A549 (cell line): ENCODE measurements around the gene FGD2. TPM values are rescaled to one million over a fixed set of nuclear protein-coding genes. Genes with fewer than 3 reads are reported as not detected.
A peak's percentile ranks its signal among the peaks of the same experiment; 100 is the strongest.

ENCODE experiments used
- ATAC-seq, 2 experiments: fragments of 200-7000 bp in 1 of 2; fragments of >200 bp in 1 of 2; cut with Nextera tagmentation in 1 of 2; cut with Tn5 transposase in 1 of 2; 3 replicates each; pipeline versions ENCODE4 v1.8.0 to v1.9.1; 2018 to 2020; ENCODE audit warnings: mild to moderate bottlenecking in 1 of 2, moderate library complexity in 1 of 2
- CTCF ChIA-PET: fragments of 300-600 bp; sonication (Branson Sonifier 250); formaldehyde crosslinking; extraction: SDS; loops from one replicate; lab custom pipeline; 2021; ENCODE audit warnings: antibody characterized with exemption, inconsistent platforms; lab: Yijun Ruan, JAX
- POLR2A ChIA-PET: fragments of 350-600 bp; formaldehyde crosslinking; extraction: SDS; loops from one replicate; lab custom pipeline; 2021; ENCODE audit warnings: antibody characterized with exemption, inconsistent platforms; lab: Yijun Ruan, JAX
- DNase-seq, 2 experiments: peaks; one replicate each; pipeline versions ENCODE4 v3.0.0 to v3.0.0-alpha.2; 2011 to 2016; ENCODE audit warnings: low read depth in 1 of 2, low spot score in 1 of 2
- FAIRE-seq: peaks from 2 replicates; lab custom pipeline; 2011; peaks lifted over from hg19 to GRCh38; lab: Jason Lieb, UNC
- H3K27ac ChIP-seq, 2 experiments: fragments of >200 bp; sonication (Bioruptor Twin); formaldehyde crosslinking; 3 replicates each; pipeline ENCODE4 v1.5.1; 2016 to 2017
- H3K4me1 ChIP-seq: fragments of >200 bp; sonication (Bioruptor Twin); formaldehyde crosslinking; 3 replicates; pipeline ENCODE4 v1.6.1; 2016
- H3K4me2 ChIP-seq: fragments of >200 bp; sonication (Bioruptor Twin); formaldehyde crosslinking; 3 replicates; pipeline ENCODE4 v1.6.1; 2016
- H3K4me3 ChIP-seq: fragments of >200 bp; sonication (Bioruptor Twin); formaldehyde crosslinking; 3 replicates; pipeline ENCODE4 v1.5.1; 2016
- H3K9me3 ChIP-seq: fragments of >200 bp; sonication (Bioruptor Twin); formaldehyde crosslinking; 3 replicates; pipeline ENCODE4 v1.6.1; 2016
- CHD2 ChIP-seq: fragments of 150-350 bp; IDR thresholded peaks from 2 replicates; pipeline ENCODE4 v1.6.1; 2014; ENCODE audit warnings: low read length; ENCODE audit not compliant: partially characterized antibody
- CHD4 ChIP-seq: fragments of 200-600 bp; sonication (generic); IDR thresholded peaks from 2 replicates; pipeline ENCODE4 v1.6.1; 2016; ENCODE audit warnings: antibody characterized with exemption, mild to moderate bottlenecking, borderline replicate concordance
- CTCF ChIP-seq: fragments of >200 bp; sonication (Bioruptor Twin); formaldehyde crosslinking; IDR thresholded peaks from 3 replicates; pipeline ENCODE4 v1.5.1; 2016
- ESRRA ChIP-seq: fragments of 150-350 bp; IDR thresholded peaks from 2 replicates; pipeline ENCODE4 v1.6.1; 2014; ENCODE audit warnings: mild to moderate bottlenecking, low read length, borderline replicate concordance
- FOSB ChIP-seq: fragments of 250-450 bp; sonication (Bioruptor Pico); IDR thresholded peaks from 2 replicates; pipeline ENCODE4 v1.5.0; 2020; ENCODE audit warnings: mild to moderate bottlenecking, moderate library complexity
- FOXS1 ChIP-seq: fragments of 250-450 bp; sonication (Bioruptor Pico); IDR thresholded peaks from 2 replicates; pipeline ENCODE4 v1.5.0; 2020; ENCODE audit warnings: mild to moderate bottlenecking, moderate library complexity
- HES2 ChIP-seq: fragments of >200 bp; sonication (Bioruptor Twin); formaldehyde crosslinking; IDR thresholded peaks from 2 replicates; pipeline ENCODE4 v1.6.1; 2016
- HOXA7 ChIP-seq: fragments of 250-450 bp; sonication (Bioruptor Pico); IDR thresholded peaks from 2 replicates; pipeline ENCODE4 v1.5.0; 2020; ENCODE audit warnings: mild to moderate bottlenecking, moderate library complexity
- HOXB13 ChIP-seq: fragments of 250-450 bp; sonication (Bioruptor Pico); IDR thresholded peaks from 2 replicates; pipeline ENCODE4 v1.5.0; 2020; ENCODE audit warnings: low read depth, mild to moderate bottlenecking, moderate library complexity
- HOXB5 ChIP-seq: fragments of 250-450 bp; sonication (Bioruptor Pico); IDR thresholded peaks from 2 replicates; pipeline ENCODE4 v1.5.0; 2020; ENCODE audit warnings: mild to moderate bottlenecking, moderate library complexity
- JUNB ChIP-seq: fragments of >200 bp; sonication (Bioruptor Twin); formaldehyde crosslinking; IDR thresholded peaks from 2 replicates; pipeline ENCODE4 v1.6.1; 2016
- KDM5A ChIP-seq: fragments of 200-600 bp; sonication (generic); IDR thresholded peaks from 2 replicates; pipeline ENCODE4 v1.6.1; 2016; ENCODE audit warnings: antibody characterized with exemption, mild to moderate bottlenecking
- MAFK ChIP-seq: fragments of 450-650 bp; IDR thresholded peaks from 2 replicates; pipeline ENCODE4 v1.6.1; 2014; ENCODE audit not compliant: partially characterized antibody
- MAZ ChIP-seq: fragments of 150-350 bp; IDR thresholded peaks from 2 replicates; pipeline ENCODE4 v1.6.1; 2014; ENCODE audit warnings: antibody characterized with exemption, low read depth, low read length, borderline replicate concordance
- POLR2A ChIP-seq: IDR thresholded peaks from 2 replicates; pipeline ENCODE4 v1.6.1; 2012; ENCODE audit warnings: mild to moderate bottlenecking, low read length
- POLR2AphosphoS2 ChIP-seq: conservative IDR thresholded peaks from 2 replicates; pipeline ENCODE4 v1.6.1; 2012; ENCODE audit warnings: low read length, improper control_type of control experiment, inconsistent platforms
- RARB ChIP-seq: fragments of 250-450 bp; sonication (Bioruptor Pico); IDR thresholded peaks from 2 replicates; pipeline ENCODE4 v1.8.0; 2021; ENCODE audit warnings: mild to moderate bottlenecking, moderate library complexity
- SREBF2 ChIP-seq: fragments of 450-650 bp; IDR thresholded peaks from 2 replicates; pipeline ENCODE4 v1.6.1; 2014; ENCODE audit warnings: mild to moderate bottlenecking, moderate library complexity
- TFCP2L1 ChIP-seq: fragments of 250-450 bp; sonication (Bioruptor Pico); IDR thresholded peaks from 2 replicates; pipeline ENCODE4 v1.5.0; 2021; ENCODE audit warnings: mild to moderate bottlenecking
- ZSCAN20 ChIP-seq: fragments of 250-450 bp; sonication (Bioruptor Pico); IDR thresholded peaks from 2 replicates; pipeline ENCODE4 v1.8.0; 2022; ENCODE audit warnings: mild to moderate bottlenecking, moderate library complexity
- WGBS: methylation state at CpG from one replicate; pipeline ENCODE4 v1.1.6; 2017; ENCODE audit errors: missing lambda C conversion rate; 5-methylcytosine and 5-hydroxymethylcytosine counted together
- polyA plus RNA-seq, 4 experiments: library from polyadenylated mRNA; depleted of rRNA in 3 of 4; stranded (reverse); fragments of >200 nt; fragmentation: RNase III in 1 of 4; extraction: RNeasy Plus Mini Kit Qiagen cat#74134 plus additional on column Dnase treatment in 1 of 4; gene quantifications; 2 replicates in 3 of 4; 3 replicates in 1 of 4; pipeline ENCODE4 v1.2.3, GENCODE V29; 2011 to 2017
- TF ChIP-seq, protein P1 (sequence below): IDR thresholded peaks from 2 replicates; pipeline ENCODE4 v1.6.1; 2012

FGD2 gene
- polyA plus RNA-seq, 2 of the 4 experiments (the other 2 are of a cell fraction): not detected

DNA sequence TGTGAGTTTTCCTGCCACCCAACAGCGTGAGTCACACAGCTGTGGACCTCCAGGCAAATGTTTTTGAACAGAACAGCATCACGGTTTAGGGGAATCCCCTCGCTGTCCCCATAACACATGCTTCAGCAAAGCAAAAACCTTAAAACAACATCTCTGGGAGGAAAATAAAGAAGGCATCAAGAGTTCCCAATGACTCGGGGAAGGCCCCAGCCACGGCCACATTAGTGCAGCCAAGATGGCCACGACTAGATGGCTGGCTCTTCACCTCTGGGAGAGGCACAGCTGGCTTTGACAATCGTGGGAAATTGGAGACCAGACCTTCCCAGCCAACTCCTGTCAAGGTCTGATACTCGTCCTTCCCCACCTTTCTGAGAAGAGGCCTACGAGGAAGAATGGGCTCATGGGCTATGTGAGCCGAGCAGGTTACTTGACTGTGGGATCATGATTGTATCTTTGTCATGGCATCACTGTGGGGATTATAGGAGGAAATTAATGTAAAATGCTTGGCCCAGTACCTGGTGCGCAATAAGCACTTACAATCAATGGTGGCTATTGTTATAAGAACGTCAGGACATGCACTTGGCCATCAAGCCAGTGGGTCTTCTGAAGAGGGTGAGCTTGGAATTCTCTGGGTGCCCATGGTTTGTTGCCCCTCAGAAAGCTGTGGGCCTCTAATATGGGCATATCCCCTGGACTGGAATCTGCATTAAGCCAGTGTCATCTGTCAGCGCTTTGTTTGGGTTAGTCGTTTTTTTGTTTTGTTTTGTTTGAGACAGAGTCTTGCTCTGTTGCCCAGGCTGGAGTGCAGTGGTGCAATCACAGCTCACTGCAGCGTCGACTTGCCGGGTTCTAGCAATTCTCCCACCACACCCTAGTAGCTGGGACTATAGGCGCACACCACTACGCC, 43.6 kb downstream of the FGD2 start:
- ChIA-PET POLR2A (no interaction called here), CTCF (interaction anchor here (0.6 to 16.7 kb wide), 7 partner anchors 10 to 161 kb away, joined by 3 to 449 read pairs (median 28); partner anchors contain the start of gene PIM1)
- no peaks in the 10 kb centered on the region for H3K9me3 ChIP-seq
- H3K4me3 ChIP-seq: no peak overlapping the region
- no peak for ATAC-seq
- FAIRE-seq: no peak
- no peak for DNase-seq
- WGBS: 67% methylated on average over 19 of the region's 19 CpGs
- H3K4me2 ChIP-seq: no peak overlapping the region; the same call in 2 of the 3 replicates
- no peak overlapping the region for H3K27ac ChIP-seq
- TF ChIP-seq CHD2 (no peak), CHD4 (no peak), ZSCAN20 (CRISPR knock-in tag) (no peak), HOXB13 (CRISPR knock-in tag) (no peak)
- H3K4me1 ChIP-seq: peaks cover 18% of the 10 kb centered on the region

DNA sequence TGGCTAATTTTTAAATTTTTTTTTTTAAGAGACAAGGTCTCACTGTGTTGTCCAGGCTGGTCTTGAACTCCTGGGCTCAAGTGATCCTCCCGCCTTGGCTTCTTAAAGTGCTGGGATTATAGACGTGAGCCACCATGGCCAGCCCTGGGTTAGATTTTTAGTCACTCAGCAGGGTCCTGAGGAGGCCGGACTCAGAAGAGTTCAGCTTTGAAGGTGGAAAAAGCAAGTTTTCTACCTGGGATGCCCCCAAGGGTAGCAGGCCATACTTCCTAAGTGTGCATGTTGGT, 44.2 kb downstream of the FGD2 start:
- Histone ChIP-seq H3K4me1 (peaks cover 18% of the 10 kb centered on the region), H3K27ac (no peak overlapping the region), H3K4me3 (no peak overlapping the region), H3K9me3 (no peaks in the 10 kb centered on the region), H3K4me2 (no peak overlapping the region)
- ChIA-PET CTCF (interaction anchor here (0.6 to 16.7 kb wide), 7 partner anchors 11 to 160 kb away, joined by 3 to 449 read pairs (median 28); partner anchors contain the start of gene PIM1), POLR2A (no interaction called here)
- no peak for FAIRE-seq
- no peak for ATAC-seq
- no peak for TF ChIP-seq HOXB13 (CRISPR knock-in tag)
- TF ChIP-seq MAZ: no peak
- TF ChIP-seq ESRRA: no peak
- no peak for TF ChIP-seq SREBF2
- no peak for TF ChIP-seq POLR2A
- no peak for TF ChIP-seq TFCP2L1 (CRISPR knock-in tag)
- no peak for TF ChIP-seq CTCF
- TF ChIP-seq, protein P1, sequence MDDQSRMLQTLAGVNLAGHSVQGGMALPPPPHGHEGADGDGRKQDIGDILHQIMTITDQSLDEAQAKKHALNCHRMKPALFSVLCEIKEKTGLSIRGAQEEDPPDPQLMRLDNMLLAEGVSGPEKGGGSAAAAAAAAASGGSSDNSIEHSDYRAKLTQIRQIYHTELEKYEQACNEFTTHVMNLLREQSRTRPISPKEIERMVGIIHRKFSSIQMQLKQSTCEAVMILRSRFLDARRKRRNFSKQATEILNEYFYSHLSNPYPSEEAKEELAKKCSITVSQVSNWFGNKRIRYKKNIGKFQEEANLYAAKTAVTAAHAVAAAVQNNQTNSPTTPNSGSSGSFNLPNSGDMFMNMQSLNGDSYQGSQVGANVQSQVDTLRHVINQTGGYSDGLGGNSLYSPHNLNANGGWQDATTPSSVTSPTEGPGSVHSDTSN: no peak
- no peak for TF ChIP-seq HES2
- no peak for TF ChIP-seq FOSB (CRISPR knock-in tag)
- no peak for TF ChIP-seq HOXB5
- TF ChIP-seq POLR2AphosphoS2: no peak
- 94% methylated on average over 3 of the region's 3 CpGs for whole genome bisulfite sequencing
- DNase-seq: no peak

- ATAC-seq: no peak
- POLR2A ChIA-PET: no interaction called here
Observed at GRCh38 chr6:37050045-37050853, 44.8 kb downstream of the FGD2 start.

More at GRCh38 chr6:37050045-37050853, 44.8 kb downstream of the FGD2 start:
- Histone ChIP-seq H3K4me3 (no peak overlapping the region), H3K4me1 (peaks cover 20% of the 10 kb centered on the region), H3K27ac (peak overlapping the region in 1 of 2 experiments; percentile 26; a peak in 1 of 6 replicates), H3K9me3 (no peaks in the 10 kb centered on the region), H3K4me2 (no peak overlapping the region)
- CTCF ChIA-PET: interaction anchor here (0.6 to 16.7 kb wide), 20 partner anchors 8 to 284 kb away, joined by 3 to 449 read pairs (median 8); partner anchors contain the start of gene PIM1
- TF ChIP-seq CTCF (no peak), KDM5A (no peak), MAFK (no peak), HOXA7 (CRISPR knock-in tag) (no peak), FOXS1 (CRISPR knock-in tag) (no peak), RARB (no peak), JUNB (no peak)
- TF ChIP-seq, protein P1: no peak
- 94% methylated on average over 22 of the region's 24 CpGs for WGBS
- FAIRE-seq (no peak), DNase-seq (no peak)
